Measurements from ENCODE around the gene CDHR3. TPM values are rescaled to one million over a fixed set of nuclear protein-coding genes. Genes with fewer than 3 reads are reported as not detected.

Gene CDHR3
- total and polyA plus RNA-seq, 2 of the 8 experiments (the other 6 are each of a cell fraction or from before 2014, with no cell fraction given) = 6.4 to 6.8 TPM

DNA sequence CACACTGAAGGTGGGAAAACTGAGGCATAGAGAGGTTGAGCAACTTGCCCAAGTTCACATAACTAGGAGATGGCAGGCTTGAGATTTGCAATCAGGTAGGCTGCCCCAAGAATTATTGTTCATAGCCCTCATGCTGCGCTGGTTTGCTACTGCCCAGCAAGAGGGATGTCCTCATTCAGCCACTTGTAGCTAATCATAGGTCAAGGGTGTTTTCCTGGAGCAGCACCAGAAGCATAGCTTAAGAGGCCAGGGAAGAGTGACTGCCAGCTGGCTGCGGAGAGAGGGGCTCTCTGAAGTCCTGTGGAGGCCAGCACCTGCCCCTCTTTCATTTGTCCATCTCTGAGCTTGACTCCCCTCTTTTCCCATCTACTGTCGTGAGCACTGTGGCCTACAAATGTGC is 15.0 kb downstream of the CDHR3 start (continued):
- no peak for TF ChIP-seq RAD21 (IDR thresholded peaks at IDR 0.05 in 1 of 2, conservative IDR thresholded peaks at IDR 0.05 in 1 of 2; ENCODE audit: low read depth in 2 of 2, low read length in 2 of 2)
